ENCODE results near the gene EPSTI1.
A peak's percentile ranks its signal among the peaks of the same experiment; 100 is the strongest.

The EPSTI1 gene

DNA sequence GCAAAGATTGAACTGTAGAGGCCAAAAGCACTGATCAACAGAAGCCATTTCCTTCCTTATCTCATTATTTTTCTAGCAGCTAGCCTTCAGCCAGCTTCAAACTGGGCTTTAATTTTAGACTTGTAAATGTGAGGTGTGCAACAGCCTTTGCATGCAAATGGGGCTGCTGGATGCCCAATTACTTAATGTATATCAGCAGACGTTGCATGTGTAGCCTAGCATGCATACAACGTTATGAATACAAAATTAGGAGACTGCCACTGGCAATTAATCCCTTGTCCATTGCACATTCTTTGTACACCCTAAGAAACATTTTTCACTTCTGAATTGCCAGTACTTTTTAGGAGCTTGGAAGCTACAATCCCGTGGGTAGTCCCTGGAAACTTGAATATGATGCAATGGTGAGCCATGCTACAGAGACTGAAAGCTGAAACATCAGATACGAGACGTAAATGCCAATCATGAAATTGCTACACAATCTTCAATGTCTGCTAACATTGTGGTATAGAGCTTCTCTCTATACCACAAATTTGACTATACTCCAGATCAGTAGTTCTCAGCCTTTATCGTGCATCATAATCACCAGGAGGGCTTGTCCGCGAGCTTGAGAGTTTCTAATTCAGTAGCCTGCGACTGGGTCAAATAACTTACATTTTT lies 20.2 kb downstream of the EPSTI1 start:
- no peak for DNase-seq (ENCODE audit: low spot score)

DNA sequence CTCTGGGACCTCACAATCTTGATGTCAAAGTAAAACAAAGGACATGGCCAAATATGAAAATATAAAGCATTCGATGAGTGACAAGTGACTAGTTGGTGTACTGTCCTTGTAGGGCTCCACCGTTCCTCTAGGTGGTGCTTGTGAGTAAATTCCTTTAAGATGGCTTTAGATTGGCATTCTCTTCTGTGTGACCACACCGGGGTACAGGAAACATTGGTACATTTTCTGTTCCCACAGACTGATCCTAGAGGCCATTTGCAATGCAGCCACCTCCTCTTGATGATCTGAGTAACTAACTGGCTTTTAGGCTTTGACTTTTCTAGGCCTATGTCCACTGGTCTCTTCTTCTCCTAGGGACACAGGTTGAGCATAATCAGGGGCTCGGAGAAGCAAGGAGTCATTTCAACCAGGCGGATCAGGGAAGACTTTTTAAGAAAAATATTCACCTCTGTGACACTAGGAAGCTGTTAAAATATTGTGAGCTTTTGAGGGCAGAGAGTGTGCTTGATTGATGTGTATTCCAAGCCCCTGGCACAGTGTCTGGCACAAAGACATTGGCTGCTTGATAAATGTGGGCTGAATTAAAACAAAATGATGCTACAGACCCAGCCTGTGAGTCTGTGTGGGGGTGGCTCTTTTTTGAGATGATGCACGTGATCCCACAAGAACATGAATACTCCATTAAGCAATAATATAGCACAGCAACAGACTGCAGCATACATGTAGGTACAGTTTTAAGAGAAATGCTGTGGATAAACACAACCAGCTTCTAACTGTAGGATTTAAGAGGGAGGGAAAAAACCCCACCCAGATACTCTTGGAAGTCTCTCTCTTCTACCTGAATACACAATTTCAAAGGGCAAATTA lies 21.0 kb downstream of the EPSTI1 start:
- no peak for DNase-seq (ENCODE audit: low spot score)

DNA sequence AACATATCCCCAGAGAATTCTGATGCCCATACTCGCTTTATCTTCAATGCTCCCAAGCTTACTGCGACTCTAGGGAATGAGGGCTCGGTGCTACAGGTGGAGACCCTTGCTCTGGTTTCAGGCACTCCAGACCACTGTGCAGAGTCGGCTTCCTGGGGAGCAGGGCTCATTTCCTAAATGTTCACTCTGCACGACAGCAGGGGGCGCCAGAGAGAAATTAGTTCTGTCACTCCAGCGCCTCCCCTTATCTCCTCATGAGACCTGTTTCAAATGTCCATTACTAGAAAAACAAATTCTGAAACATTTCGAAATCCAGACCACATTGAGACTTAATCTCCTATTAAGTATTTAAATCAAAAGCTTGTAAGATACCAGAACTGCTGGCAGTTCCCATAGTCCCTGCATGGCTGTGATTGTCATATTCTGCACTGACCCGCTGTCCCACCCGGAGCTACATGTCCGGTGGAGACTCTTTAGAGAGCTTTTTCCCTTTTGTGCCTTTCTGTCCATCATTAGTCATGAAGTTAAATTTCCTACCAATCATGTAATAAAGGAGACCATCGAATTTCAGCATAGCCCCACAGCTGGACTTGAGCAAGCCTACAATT lies 22.4 kb downstream of the EPSTI1 start:
- DNase-seq (ENCODE audit: low spot score) = peak; percentile 73

DNA sequence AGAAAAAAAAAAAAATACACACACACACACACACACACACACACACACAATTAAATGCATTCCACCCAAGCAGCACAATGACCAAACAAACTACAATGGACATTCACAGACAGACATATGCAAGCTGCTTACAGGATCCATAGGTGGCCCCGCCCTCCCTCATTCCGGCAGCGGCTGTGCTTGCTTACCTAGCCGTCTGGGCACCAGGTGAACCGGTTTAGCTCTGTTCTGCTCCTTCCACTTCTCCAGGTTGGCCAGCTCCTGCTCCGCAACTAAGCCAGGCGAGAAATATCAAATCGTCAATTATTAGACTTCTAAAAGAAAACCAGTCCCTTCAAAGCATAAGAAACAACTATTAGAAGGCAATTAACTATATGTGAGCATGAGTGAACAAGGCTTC lies 23.1 kb downstream of the EPSTI1 start:
- no peak for DNase-seq (ENCODE audit: low spot score)

DNA sequence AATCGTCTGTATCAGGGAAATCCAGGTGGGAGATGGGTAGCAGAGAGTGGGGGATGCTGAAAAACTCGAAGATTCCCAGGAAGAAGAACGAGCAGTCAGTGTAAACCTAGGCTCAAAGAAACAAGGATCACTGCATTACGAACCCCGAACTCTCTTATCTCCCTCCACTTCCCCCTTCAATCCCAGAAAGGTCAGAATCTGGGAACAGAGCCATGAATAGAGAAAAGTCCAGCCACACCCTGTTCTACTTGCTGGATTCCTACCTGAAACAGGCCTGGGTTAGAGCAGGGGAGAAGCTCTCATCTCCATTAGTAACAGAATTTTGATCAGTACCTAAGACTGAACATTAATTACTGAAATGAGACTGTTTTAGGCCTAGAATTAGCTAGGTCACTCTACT lies 24.4 kb downstream of the EPSTI1 start:
- no peak for DNase-seq (ENCODE audit: low spot score)

DNA sequence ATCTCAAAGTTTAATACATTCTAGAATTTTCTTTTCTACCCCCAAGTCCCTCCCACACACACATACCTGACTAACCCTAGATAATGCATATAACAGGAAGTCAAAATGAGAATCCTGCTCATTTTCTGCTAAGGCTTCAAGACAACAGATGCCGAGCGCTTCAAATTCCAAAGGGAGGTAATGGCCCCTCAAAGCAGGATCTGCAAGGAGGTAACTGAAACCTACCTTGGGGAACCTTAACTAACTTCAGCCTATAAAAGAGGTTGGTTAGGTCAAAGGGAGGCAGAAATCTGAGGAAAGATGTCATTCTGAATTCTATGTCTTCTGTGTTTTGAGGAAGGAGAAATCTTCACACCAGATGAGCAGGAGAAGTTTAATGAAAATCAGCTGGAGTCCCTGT lies 26.8 kb downstream of the EPSTI1 start:
- no peak for DNase-seq (ENCODE audit: low spot score)

- no peak for DNase-seq (ENCODE audit: low spot score)
These were observed 27.3 kb downstream of the EPSTI1 start for GRCh38 chr13:42964761-42965161.

DNA sequence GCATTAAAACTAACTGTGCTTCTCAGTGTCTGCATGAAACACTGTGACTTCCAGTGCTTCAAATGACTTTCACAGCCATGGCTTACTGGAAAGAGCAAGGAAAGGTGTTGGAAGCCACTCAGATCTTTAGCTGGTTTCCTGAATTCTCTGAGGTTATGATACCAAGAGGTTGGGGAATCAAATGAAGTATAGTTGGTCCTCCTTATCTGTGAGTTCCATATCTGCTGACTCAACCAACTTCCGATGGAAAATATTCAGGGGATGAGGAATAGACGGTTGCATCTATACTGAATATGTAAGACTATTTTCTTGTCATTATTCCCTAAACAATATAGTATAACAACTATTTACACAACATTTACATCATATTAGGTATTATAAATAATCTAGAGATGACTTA lies 32.4 kb downstream of the EPSTI1 start:
- DNase-seq (ENCODE audit: low spot score) = no peak

GRCh38 chr13:42957881-42958280 lies 34.2 kb downstream of the EPSTI1 start:
- no peak for DNase-seq (ENCODE audit: low spot score)

GRCh38 chr13:42950181-42950580 lies 41.9 kb downstream of the EPSTI1 start:
- DNase-seq (ENCODE audit: low spot score) = no peak

GRCh38 chr13:42947925-42948324 lies 44.1 kb downstream of the EPSTI1 start:
- DNase-seq (ENCODE audit: low spot score) = no peak

DNA sequence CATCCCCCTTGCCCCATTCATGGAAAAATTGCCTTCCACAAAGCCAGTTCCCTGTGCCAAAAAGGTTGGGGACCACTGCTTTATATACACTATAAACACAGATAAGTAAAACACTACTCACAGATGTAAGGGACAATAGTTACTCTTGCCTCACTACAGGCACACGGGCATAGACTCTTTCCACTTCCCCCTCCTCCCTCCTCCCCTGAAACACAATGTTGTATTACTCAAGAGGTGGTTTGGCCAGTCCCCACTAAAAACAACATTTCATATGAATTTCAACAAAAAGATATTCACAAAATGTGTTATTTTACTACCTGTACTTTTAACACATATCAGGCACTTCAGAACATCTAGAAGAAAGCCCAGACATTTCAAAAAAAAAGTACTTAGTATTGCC lies 45.1 kb downstream of the EPSTI1 start:
- DNase-seq (ENCODE audit: low spot score) = no peak

GRCh38 chr13:42929886-42930535 lies 62.0 kb downstream of the EPSTI1 start:
- DNase-seq (ENCODE audit: low spot score) = no peak

- no peak for DNase-seq (ENCODE audit: low spot score)
These were observed 65.5 kb downstream of the EPSTI1 start for GRCh38 chr13:42926555-42926954.

- DNase-seq (ENCODE audit: low spot score) = no peak
These were observed 66.0 kb downstream of the EPSTI1 start for GRCh38 chr13:42926043-42926442.

GRCh38 chr13:42925626-42926025 lies 66.4 kb downstream of the EPSTI1 start:
- no peak for DNase-seq (ENCODE audit: low spot score)

GRCh38 chr13:42924344-42924743 lies 67.7 kb downstream of the EPSTI1 start:
- DNase-seq (ENCODE audit: low spot score) = no peak

- no peak for DNase-seq (ENCODE audit: low spot score)
These were observed 84.3 kb downstream of the EPSTI1 start for GRCh38 chr13:42907745-42908144.

DNA sequence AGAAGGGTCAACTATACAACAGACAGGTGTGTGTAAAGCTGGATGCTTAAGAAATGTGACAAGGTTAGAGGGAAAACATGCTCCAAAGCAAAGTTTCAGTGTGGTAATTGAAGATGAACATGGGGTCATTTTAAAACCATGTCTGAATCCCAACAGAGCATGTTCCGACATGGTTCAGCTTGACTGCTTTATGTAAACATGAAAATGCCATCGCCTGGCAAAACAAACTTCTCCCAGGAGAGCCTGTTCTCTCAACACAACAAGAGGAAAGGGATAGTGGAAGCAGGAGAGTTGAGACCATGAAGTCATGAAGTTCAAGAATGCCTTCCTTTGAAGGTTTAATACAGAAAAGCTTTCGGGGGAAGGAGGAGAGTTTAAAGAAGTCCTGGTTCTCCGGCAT lies 85.8 kb downstream of the EPSTI1 start:
- no peak for DNase-seq (ENCODE audit: low spot score)

- DNase-seq (ENCODE audit: low spot score) = no peak
These were observed 86.5 kb downstream of the EPSTI1 start for GRCh38 chr13:42905579-42905978.

DNA sequence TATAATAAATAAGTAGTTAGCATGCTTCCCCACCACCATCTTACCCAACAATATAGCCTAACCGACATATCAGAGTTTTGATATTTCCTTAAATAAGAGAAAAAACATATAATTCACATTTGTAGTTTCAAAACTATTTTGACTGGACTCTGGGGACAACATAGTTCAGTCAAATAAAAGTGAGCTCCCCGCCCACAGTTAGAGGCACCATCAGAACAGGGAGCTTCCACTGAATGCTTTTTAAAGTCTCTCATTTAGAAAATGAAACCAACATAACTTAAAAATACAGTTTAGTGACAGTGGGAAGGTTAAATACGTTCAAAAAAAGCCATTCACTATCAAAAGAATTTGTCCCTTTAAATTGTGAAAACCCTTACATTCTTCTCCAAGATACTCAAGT lies 92.8 kb downstream of the EPSTI1 start:
- DNase-seq (ENCODE audit: low spot score) = no peak

DNA sequence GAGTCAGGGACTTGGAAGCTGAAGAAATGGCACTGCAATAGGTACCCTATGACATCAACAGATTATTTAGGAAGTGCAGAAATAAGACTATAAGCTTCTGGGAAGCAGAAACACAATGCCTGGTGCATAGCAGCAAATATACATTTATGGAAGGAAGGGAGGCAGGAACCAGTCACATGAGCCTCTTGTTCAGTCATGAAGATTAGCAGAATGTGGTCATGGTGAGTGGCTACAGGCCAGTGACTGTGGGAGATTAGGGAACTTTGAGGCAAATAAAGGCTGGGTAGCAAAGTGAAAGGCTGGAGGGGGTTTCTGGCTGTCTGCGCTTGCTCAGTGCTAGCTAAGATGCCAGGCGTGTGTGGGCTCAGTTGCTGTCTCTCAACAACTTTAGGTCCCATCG lies 96.3 kb downstream of the EPSTI1 start:
- DNase-seq (ENCODE audit: low spot score) = no peak

DNA sequence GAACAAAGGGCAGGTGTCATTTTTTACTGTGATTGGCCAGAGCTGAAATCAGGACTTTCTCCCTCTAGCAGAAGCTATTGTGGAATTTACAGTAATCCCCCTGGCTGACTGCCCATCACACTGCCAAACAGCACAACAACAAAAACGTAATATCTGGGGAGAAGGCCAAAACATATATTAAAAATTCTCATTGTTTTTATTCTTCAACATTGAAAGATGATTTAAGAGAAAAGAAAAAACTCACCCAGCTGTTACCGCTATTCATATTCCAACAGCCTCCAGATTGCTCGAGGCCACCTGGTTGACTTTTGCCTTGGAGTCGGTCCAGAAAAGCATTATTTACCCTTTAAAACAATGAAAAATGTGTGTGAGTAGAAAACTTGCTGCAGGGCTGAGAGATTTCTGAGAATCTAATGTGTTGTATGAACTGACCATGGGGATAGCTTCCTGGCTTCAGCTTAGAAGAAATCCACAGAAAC lies 97.2 kb downstream of the EPSTI1 start:
- DNase-seq (ENCODE audit: low spot score) = peak; percentile 72
